Pons (tissue), 1 donor: ENCODE data around the gene SUPT3H.
"Not testable (repeated sequence)": the region's sequence is repeated elsewhere in the genome, so short reads cannot be mapped to it uniquely, and the experiment has no call there.

Source experiments
- DNase-seq: peaks from one replicate; pipeline ENCODE4 v3.0.0-alpha.2; 2016; ENCODE audit warnings: low spot score

The SUPT3H gene

DNA sequence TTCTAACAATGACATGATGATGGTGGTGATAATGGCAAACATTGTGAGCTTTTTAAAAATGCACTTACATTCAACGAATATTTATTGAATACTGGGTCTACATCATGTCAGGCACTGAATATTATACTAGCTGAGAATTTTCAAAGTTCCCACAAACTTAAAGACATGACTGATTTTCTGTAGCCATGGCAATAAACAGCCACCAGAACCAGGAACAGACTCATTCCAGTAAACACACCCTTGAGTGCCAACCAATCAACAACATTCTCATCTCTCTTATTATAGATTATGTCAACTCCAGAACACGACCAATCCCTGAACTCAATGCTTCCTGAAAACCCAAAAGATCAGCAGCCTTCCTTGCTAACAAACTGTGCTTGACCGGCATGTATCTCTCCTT lies 262.0 kb downstream of the SUPT3H start:
- DNase-seq = no peak

DNA sequence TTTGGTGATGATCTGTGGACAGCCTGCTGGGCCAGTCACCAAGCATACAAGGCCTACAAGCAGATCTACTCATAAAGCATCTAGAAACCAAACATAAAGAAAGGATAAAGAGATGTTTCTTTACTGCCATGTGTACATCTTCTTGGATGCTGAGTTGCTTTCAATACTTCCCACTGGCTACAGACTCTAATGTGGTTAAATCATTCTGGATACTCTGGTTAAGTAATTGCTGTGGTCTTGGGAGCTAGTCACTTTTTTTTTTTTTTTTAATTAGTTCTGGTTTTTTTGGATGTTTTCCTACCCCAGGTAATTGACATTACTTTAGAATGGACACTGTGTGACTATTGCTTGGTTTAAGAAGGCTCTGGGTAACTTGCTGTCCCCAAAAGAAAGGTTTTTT lies 265.0 kb downstream of the SUPT3H start:
- DNase-seq = no peak

DNA sequence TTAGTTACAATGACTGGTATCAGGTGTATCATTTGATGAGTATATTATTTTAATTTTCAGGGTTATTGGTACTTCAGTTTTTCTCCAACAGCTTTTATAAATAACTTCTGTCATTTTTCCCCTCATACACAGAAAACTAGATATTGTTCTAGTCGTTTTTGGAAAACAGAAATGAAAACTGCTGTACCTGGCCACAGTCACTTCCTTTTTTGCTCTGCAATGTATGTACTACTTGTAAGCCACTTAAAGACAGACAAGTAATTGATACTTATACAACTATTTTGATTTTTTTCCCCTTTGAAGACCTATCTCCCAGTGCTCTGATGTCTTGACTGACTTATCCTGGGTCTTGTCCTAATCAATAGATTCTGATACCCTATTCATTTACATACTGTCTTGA lies 268.2 kb downstream of the SUPT3H start:
- no peak for DNase-seq

DNA sequence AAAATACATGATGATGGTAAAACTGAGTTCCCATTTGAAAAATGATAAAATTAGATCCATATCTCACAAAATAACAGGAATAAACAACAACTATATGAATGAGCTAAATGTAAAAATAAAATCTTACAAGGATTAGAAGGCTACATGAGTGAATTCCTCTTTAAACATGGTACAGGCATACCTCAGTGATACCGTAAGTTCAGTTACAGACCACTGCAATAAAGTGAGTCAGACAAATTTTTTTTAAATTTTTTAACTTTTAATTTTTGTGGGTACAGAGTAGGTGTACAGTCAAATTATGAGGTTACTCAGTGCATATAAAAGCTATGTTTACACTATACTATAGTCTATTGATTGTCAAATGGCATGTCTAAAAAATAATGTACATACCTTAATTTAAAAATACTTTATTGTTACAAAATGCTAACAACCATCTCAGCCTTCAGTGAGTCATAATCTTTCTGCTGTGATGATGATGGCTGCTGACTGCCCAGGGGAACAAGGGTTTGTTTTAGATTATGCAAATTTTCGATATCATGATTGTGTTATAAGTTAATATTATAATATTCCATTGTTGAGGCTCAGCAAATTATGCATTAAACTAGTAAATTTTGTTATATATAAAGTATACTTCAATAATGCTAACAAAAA lies 272.4 kb downstream of the SUPT3H start:
- DNase-seq = no peak

DNA sequence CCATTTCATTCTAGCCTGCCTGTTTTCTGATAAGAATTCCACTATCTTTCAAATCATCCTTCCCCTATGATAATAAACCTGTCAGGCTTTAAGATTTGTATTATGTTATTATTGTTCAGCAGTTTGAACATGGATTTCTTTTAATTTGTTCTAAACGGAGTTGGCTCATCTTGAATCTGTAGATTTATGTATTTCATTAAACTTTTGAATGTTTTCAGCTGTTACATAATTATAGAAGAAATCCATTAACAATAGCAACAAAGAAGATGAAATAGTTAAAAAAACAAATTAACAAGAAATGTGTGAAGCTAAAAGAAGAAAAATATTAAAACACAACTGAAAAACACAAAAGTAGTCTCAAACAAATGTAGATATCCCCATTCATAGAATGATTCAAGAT lies 273.3 kb downstream of the SUPT3H start:
- no peak for DNase-seq

DNA sequence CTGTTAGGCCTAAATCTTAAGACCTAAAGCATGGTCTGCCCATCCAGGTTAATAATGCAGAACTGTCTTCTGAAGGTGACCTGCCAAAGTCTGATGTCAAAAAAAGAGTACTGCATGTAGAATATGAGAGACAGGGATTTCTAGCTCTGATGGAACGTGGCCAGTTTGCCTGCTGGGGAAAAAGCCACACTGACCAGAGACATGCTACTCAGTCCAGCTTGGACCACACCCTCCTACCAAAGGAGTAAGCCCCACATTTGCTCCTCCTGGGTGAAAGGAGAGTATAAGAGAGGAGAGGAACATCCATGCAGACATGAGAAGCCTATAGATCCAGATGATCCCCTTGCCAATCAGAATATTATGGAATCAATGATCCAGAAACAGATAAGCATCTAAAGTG lies 279.5 kb downstream of the SUPT3H start:
- no peak for DNase-seq

DNA sequence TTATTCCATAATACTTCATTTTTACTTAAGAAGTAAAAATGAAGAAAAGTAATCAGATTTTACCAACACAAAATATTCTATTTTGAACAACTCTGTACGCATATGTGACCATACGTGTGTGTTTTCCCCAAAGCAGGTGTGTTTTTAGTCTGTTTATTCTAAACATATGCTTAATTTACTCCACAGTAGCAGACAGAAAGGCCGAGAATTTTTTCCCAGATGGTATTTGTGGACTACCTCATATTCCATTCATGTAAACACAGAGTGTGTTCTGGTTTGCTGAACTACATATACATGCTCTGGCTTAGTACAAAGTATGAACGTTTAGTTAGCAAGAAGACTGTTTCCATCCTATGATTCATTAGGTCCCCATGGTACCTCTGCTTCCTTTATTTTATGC lies 282.9 kb downstream of the SUPT3H start:
- DNase-seq = no peak

DNA sequence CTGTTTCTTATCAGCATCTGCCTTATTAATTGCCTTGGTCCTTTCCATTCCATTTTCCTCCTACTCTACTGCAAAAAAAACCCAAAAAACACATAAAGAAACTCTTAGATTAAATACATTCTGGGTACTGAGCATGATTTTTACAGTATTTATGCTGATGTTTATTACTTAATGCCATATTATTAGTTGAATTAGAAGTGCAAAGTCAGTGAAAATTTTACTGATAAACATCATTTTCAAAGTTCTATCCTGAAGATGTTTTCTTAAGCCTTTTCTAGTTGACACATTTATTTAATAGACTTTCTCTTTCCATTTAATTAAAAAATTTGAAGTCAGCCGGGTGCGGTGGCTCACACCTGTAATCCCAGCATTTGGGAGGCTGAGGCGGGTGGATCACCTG lies 285.6 kb downstream of the SUPT3H start:
- no peak for DNase-seq

DNA sequence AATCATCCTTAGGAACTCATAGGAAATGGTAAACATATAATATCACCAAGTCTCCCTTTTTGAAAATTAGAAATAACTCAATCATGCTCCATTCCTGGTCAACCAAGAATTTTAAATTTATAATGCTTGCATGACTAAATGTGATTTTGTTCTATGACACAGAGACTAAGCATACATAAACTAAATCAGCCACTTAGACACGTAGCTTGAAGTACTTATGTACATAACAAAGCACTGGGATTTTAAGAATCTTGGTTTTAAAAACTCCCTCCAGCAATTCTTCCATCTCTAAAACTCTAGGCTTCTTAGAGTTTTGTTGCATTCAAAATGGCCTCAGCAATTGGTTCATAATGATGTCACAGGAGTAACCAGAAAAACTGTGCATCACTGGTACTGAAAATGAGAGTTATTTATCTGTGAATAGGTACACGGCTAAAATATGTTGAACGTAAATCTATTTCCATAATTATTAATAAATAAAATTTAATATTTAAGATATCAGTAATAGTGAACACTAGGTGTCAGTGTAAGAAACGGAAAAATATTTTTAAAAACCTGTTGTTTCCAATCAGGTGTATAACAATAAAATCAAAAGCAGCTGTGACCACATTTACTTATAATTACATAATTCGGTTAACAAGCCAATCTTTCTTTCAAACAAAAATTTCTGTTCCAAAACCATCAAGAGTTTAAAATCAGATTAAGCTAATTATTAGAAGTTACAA lies 291.2 kb downstream of the SUPT3H start:
- DNase-seq = no peak

DNA sequence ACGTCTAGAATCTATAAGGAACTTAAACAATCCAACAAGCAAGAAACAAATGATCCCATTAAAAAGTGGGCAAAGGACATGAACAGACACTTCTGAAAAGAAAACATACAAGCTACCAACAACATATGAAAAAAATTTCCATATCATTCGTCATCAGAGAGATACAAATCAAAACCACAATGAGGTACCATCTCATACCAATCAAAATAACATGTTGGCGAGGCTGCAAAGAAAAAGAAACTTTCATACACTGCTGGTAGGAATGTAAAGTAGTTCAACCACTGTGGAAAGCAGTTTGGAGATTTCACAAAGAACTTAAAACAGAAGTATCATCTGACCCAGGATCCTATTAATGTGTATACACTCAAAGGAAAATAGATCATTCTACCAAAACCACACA lies 293.5 kb downstream of the SUPT3H start:
- no peak for DNase-seq

DNA sequence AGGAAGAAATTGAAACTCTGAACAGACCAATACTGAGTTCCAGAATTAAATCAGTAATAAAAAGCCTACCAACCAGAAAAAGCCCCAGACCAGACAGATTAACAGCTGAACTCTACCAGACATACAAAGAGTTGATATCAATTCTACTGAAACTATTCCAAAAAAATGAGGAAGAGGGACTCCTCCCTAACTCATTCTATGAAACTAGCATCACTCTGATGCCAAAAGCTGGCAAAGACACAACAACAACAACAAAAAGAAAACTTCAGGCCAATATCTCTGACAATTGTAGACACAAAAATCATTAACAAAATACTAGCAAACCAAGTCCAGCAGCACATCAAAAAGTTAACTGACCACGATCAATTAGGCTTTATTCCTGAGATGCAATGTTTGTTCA lies 295.6 kb downstream of the SUPT3H start:
- DNase-seq = no peak

DNA sequence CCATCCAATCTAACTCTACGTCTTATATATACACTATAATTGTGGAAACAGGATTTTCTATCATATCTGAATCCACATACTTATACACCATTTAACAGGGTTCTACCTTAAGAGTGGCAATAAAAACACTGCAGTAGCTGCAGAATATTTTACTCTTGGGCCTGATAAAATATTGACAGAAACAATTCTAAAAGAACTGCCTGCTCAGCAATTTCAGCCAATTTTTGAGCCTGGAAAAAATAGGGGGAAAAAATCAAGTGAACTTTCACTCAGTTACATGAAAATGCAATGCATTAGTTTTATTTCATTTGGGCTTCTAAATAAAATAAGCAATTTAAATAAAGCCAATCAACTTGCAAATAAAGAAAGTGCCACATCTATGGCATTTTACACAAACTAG lies 296.1 kb downstream of the SUPT3H start:
- DNase-seq = no peak

DNA sequence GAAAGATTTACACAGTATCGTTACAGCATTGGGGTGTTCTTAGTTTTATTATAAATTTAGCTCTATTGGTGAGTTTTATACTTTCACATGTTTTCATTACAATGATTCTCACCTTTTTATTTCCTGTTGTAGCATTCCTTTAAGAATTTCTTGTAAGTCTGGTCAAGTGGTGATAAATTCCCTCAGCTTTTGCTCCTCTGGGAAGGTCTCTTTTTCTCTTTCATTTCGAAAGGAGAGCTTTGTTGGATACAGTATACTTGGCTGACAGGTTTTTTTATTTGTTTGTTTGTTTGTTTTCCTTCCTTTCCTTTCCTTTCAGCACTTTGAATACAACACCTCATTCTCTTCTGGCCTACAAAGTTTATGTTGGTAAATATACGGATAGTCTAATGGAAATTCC lies 299.3 kb downstream of the SUPT3H start:
- no peak for DNase-seq

DNA sequence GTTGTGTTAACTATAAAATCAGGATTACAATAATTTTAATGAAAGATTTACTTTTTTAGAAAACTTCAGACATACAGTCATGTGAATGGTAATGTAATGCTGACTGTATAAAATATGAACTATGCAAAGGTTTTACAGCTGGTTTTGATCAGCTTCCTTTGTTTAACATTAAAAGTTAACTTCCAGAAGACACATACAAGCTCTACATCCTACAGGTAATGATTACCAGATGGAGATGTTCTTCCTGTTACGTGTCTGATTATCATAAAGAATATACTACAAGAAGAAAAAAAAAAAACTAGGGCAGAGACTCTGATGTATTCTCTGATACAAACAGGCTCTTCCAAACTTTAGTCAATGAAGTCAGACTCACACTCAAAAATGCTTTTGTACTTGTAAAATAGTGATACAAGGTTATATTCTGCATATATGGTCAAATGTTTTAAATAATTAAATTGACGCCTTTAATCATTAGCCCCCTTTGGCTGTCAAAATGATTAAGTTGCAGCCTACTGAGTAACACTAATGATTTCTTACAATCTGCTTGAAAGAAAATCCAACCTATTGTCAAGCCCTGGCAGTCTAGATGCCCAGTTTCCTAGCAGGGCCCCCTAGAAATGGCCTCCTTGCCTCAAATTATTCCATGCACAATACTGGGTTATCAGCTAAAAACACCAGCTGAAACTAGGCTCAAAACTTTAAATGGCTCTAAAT lies 301.4 kb downstream of the SUPT3H start:
- DNase-seq = no peak

DNA sequence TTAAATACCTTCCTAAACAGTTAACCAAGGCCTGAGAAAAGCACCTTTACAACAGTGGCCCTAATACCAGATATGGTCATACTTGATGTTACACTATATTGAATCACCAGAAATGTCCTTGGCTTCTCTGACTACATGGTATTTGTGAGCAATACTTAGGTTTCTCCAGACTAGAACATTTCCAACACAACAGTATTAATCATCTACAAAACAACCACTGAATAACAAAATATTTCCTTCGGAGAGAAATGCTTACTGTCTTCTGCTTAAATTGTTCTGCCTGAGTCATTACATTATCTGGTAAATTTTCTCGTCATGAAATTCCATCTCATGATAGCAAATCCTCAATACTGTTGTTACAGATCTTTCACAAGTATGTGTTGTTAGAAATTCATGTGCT lies 302.5 kb downstream of the SUPT3H start:
- no peak for DNase-seq

DNA sequence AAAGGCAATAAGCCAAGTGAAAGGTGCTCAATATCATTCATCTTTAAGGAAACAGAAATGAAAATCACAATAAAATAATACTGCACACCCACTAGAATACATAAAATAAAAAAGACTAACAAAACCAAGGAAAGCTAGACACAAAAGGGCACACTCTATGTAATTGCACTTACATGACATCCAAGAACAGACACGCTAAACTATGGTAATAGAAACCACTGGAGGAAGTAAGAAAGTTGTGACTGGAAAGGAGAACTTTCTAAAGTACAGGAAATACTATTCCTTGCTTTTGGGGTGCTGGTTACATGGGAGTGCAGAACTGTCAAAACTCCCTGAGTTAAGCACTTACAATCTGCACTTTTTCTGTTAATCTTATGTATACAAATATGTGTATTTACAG lies 303.3 kb downstream of the SUPT3H start:
- DNase-seq = peak; percentile 10

DNA sequence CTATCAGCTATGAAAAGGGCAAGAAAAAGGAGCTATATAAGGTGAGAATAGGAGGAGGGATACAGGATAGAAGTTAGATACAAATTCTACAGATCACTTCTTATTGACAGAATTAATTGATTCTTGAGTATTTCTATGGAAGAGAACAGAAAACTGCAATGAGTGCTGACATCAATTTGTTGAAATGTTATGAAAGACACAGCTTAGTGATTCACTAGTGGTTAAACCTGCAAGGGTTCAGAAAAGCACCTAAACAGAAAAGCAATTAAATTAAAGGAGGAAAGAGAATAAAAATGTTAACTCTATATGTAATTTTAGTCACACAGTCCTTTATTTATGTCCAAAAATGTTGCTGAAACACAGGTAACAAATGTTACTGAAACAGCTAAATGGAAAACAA lies 304.0 kb downstream of the SUPT3H start:
- DNase-seq = no peak

DNA sequence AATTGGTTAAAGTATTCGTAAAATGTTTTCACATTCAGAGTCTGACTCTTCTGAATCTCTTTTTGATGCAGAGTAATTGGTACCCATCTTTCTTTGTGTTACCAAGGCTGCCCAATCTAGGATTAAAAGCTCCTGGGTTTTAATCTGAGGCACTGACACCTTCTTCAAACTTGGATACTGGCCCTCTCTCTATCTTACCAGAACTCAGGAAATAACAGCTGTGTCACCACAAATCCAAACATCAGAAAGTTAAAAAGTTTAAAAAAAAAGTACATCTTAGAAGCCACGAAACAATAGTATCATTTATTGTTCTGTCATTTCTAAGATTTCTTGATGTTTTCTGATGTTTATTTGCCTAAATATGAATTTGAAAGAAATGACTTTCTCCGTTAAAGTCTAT lies 305.1 kb downstream of the SUPT3H start:
- no peak for DNase-seq

DNA sequence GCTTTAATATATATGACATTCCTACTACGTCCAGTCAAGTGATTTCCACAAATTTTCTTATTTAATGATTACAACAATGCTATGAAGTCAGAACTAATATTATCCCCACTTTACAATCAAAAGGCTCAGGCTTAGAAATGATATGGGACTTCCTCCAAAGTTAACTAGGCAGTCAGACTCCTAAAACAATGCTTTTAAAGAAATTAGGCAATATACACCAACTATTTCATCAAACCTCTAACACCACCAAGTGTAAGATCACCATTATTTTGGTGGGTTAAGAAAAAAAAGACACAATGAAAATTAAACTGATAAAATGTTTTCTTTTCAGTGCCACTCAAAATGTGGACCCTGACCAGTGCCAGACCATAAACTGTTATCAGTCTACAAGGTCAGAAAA lies 305.7 kb downstream of the SUPT3H start:
- no peak for DNase-seq

DNA sequence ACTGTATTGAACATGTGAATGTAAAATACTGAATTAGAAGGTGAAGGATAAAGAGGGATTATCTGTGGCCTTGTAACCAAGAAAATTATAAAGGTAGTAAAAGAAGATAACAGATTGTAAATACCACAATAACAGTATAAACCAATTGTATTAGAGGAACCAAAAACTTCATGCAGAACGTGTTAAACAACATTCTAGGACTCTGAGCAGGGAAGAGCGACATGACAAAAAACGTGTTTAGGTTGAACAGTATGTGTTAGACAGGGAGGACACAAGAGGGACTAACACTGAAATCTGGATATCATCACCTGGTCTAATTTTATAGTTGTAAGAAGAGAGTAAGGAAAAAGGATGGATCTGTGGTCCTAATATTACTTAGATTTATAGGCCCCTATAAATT lies 308.6 kb downstream of the SUPT3H start:
- DNase-seq = no peak

DNA sequence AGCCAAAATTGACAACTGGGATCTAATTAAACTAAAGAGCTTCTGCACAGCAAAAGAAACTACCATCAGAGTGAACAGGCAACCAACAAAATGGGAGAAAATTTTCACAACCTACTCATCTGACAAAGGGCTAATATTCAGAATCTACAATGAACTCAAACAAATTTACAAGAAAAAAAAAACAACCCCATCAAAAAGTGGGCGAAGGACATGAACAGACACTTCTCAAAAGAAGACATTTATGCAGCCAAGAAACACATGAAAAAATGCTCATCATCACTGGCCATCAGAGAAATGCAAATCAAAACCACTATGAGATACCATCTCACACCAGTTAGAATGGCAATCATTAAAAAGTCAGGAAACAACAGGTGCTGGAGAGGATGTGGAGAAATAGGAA lies 310.3 kb downstream of the SUPT3H start:
- not testable (repeated sequence) for DNase-seq

DNA sequence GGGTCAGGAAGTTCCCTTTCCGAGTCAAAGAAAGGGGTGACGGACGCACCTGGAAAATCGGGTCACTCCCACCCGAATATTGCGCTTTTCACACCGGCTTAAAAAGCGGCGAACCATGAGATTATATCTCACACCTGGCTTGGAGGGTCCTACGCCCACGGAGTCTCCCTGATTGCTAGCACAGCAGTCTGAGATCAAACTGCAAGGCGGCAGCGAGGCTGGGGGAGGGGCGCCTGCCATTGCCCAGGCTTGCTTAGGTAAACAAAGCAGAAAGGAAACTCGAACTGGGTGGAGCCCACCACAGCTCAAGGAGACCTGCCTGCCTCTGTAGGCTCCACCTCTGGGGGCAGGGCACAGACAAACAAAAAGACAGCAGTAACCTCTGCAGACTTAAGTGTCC lies 315.1 kb downstream of the SUPT3H start:
- not testable (repeated sequence) for DNase-seq

DNA sequence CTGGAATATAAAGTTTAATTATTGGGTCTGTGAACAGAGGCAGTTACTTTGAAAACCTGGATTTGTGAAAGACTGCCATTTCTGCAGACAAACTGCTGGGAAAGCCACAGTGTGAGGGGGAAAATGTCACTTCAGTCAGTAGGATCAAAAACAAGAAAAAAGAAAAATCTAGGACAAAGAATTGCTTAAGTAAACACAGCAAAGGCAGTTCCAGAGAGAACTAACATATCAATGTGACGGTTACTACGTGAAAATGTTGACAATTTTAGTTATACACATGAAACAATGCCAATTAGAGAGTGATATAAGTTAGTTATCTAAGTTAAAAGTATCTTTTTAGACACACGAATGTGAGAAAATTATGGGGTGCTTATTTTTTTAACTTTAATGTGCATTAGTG lies 320.0 kb downstream of the SUPT3H start:
- no peak for DNase-seq
